MM.1S (cell line): ENCODE measurements around the gene ABL2.

Source experiments
- DNase-seq: peaks from one replicate; pipeline ENCODE4 v3.0.0-alpha.2; 2015
- H2AFZ ChIP-seq: fragments of 300-600 bp; sonication (generic); 2 replicates; pipeline ENCODE4 v1.6.0; 2016; ENCODE audit warnings: antibody characterized with exemption, low read length
- H3F3A ChIP-seq: fragments of 300-600 bp; sonication (generic); 2 replicates; pipeline ENCODE4 v1.6.1; 2016; ENCODE audit warnings: mild to moderate bottlenecking, antibody characterized with exemption, low read length, moderate library complexity, mixed read lengths; ENCODE audit not compliant: insufficient read depth
- H3K27ac ChIP-seq: fragments of 300-600 bp; sonication (generic); 2 replicates; pipeline ENCODE4 v1.5.1; 2016; ENCODE audit warnings: mild to moderate bottlenecking, low read length
- H3K27me3 ChIP-seq: fragments of 300-600 bp; sonication (generic); replicated peaks from 2 replicates; pipeline ENCODE4 v1.6.0; 2016; ENCODE audit warnings: low read length; ENCODE audit not compliant: insufficient read depth
- H3K36me3 ChIP-seq: fragments of 300-600 bp; sonication (generic); replicated peaks from 2 replicates; pipeline ENCODE4 v1.6.1; 2016; ENCODE audit warnings: mild to moderate bottlenecking, low read length, mixed read lengths; ENCODE audit not compliant: insufficient read depth
- H3K4me1 ChIP-seq: fragments of 300-600 bp; sonication (generic); 2 replicates; pipeline ENCODE4 v1.6.1; 2016; ENCODE audit warnings: low read length, mixed read lengths
- H3K4me2 ChIP-seq: fragments of 300-600 bp; sonication (generic); 2 replicates; pipeline ENCODE4 v1.6.0; 2016; ENCODE audit warnings: low read depth, low read length
- H3K4me3 ChIP-seq: fragments of 300-600 bp; sonication (generic); 2 replicates; pipeline ENCODE4 v1.5.1; 2016; ENCODE audit warnings: low read length, mixed read lengths
- H3K79me2 ChIP-seq: fragments of 300-600 bp; sonication (generic); 2 replicates; pipeline ENCODE4 v1.6.1; 2016; ENCODE audit warnings: mixed run types, low read length, mixed read lengths
- H3K9ac ChIP-seq: fragments of 300-600 bp; sonication (generic); 2 replicates; pipeline ENCODE4 v1.6.1; 2016; ENCODE audit warnings: low read length, mixed read lengths
- H3K9me2 ChIP-seq: fragments of 300-600 bp; sonication (generic); replicated peaks from 2 replicates; pipeline ENCODE4 v1.6.1; 2016; ENCODE audit warnings: mild to moderate bottlenecking, low read length, mixed read lengths; ENCODE audit not compliant: insufficient read depth
- H3K9me3 ChIP-seq: fragments of 300-600 bp; sonication (generic); replicated peaks from 2 replicates; pipeline ENCODE4 v1.6.1; 2016; ENCODE audit warnings: mild to moderate bottlenecking, low read length, mixed read lengths; ENCODE audit not compliant: insufficient read depth
- H4K20me1 ChIP-seq: fragments of 300-600 bp; sonication (generic); 2 replicates; pipeline ENCODE4 v1.6.1; 2016; ENCODE audit warnings: mild to moderate bottlenecking, low read length, moderate library complexity, mixed read lengths; ENCODE audit not compliant: insufficient read depth
- EZH2 ChIP-seq: fragments of 300-600 bp; sonication (generic); optimal IDR thresholded peaks from 2 replicates; pipeline ENCODE3; 2017; ENCODE audit warnings: low read depth, mild to moderate bottlenecking, antibody characterized with exemption, low read length, mixed read lengths
- EZH2phosphoT487 ChIP-seq: fragments of 300-600 bp; sonication (generic); IDR thresholded peaks from 2 replicates; pipeline ENCODE4 v1.6.1; 2018; ENCODE audit warnings: antibody characterized with exemption, low read length
- TF ChIP-seq, protein P1 (sequence below): fragments of 300-600 bp; sonication (generic); IDR thresholded peaks from 2 replicates; pipeline ENCODE4 v1.5.1; 2016; ENCODE audit warnings: antibody characterized with exemption, low read length, mixed read lengths

Gene ABL2

DNA sequence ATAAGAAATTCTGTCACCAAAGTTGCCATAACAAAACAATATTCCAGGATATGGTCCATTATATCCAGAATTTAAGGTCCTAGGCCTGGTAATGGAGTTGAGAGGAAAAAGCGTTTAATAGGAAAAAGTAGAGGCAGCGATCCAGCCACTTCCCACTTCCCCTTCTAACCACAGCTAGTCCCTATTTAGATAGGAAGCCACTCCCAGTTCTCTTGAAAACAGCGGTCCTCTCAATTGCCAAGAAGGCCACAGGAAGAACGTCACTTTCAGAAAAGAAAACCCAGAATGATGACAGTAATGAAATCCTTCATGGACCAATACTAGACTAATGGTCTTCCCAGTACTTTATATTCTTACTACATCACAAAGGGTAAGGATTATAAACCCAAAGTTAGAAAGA, 38.6 kb downstream of the ABL2 start:
- H3K4me1 ChIP-seq, result 0 out of 2 replicates have a peak, but pooled peaks cover 6% of the 10 kb centered on the region
- H4K20me1 ChIP-seq, result no peaks in the 10 kb centered on the region; the same call in 1 of the 2 replicates
- H3K9me3 ChIP-seq, result no peaks in the 10 kb centered on the region
- no peaks in the 10 kb centered on the region for H3F3A ChIP-seq
- no peaks in the 10 kb centered on the region for H3K36me3 ChIP-seq
- H2AFZ ChIP-seq, result no peak overlapping the region
- no peak overlapping the region for H3K27ac ChIP-seq
- H3K4me3 ChIP-seq, result no peak overlapping the region
- no peak overlapping the region for H3K9ac ChIP-seq
- peaks cover 59% of the 10 kb centered on the region for H3K79me2 ChIP-seq
- TF ChIP-seq EZH2, result no peak
- no peak for TF ChIP-seq EZH2phosphoT487
- TF ChIP-seq, protein P1, sequence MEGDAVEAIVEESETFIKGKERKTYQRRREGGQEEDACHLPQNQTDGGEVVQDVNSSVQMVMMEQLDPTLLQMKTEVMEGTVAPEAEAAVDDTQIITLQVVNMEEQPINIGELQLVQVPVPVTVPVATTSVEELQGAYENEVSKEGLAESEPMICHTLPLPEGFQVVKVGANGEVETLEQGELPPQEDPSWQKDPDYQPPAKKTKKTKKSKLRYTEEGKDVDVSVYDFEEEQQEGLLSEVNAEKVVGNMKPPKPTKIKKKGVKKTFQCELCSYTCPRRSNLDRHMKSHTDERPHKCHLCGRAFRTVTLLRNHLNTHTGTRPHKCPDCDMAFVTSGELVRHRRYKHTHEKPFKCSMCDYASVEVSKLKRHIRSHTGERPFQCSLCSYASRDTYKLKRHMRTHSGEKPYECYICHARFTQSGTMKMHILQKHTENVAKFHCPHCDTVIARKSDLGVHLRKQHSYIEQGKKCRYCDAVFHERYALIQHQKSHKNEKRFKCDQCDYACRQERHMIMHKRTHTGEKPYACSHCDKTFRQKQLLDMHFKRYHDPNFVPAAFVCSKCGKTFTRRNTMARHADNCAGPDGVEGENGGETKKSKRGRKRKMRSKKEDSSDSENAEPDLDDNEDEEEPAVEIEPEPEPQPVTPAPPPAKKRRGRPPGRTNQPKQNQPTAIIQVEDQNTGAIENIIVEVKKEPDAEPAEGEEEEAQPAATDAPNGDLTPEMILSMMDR, result no peak
- H3K27me3 ChIP-seq, result no peaks in the 10 kb centered on the region
- DNase-seq, result no peak
- no peaks in the 10 kb centered on the region for H3K9me2 ChIP-seq
- H3K4me2 ChIP-seq, result no peak overlapping the region

DNA sequence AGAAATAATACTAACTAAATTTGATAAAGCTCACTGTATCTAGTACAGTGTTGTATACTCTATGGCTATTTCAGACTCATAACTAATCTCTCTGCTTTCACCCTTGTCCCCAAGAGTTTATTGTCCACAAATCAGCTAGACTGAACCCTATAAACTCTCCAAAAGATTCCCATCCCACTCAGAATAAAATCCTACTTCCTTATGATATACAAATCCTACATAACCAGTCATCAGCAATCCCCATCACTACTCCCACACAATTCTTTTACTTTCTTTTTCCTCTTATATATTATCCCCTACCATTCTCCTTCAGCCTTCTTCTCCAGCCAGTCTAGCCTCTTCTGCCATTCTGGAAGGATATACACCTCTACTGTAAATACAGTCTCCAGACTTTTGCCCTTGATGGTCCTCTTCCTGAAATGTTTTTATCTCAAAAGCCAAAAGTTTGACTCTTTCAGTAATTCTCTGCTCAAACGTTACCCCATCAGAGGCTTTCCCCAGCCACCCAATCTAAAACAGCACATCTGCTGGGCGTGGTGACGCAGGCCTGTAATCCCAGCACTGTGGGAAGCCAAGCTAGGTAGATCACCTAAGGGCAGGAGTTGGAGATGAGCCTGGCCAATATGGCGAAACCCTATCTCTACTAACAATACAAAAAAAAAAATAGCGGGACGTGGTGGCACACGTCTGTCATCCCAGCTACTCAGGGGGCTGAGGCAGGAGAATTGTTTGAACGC, 41.6 kb downstream of the ABL2 start:
- Histone ChIP-seq H3K9me2 (no peaks in the 10 kb centered on the region), H3K9me3 (no peaks in the 10 kb centered on the region), H3K4me2 (no peak overlapping the region), H3K27ac (no peak overlapping the region), H3K9ac (no peak overlapping the region), H4K20me1 (no peaks in the 10 kb centered on the region; the same call in 1 of the 2 replicates), H3K4me3 (no peak overlapping the region), H3F3A (no peaks in the 10 kb centered on the region), H3K79me2 (peaks cover 47% of the 10 kb centered on the region), H3K4me1 (0 out of 2 replicates have a peak, but pooled peaks cover 6% of the 10 kb centered on the region), H3K27me3 (no peaks in the 10 kb centered on the region), H2AFZ (no peak overlapping the region), H3K36me3 (no peaks in the 10 kb centered on the region)
- no peak for DNase-seq
- TF ChIP-seq EZH2 (no peak), EZH2phosphoT487 (no peak)
- TF ChIP-seq, protein P1, result no peak

DNA sequence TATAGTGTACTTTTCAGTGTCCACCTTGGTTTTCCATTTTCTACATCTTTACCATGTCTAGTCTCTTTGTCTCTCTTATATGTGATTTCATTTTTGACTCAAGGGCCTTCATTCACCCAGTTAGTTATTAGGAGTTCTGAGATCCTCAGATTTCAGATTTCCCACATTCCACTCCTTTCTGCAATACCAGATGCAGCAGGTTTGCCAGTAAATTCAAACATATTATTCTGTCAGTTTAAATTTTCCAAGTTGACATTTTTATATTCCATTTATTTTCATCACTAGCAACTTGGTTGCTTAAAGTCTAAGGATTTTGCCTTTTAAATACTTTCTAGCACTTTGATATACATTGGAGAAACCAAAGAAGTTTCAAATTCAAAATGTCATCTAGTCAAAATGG, 42.4 kb downstream of the ABL2 start:
- TF ChIP-seq, protein P1, result no peak
- TF ChIP-seq EZH2, result no peak
- no peak for TF ChIP-seq EZH2phosphoT487
- no peak for DNase-seq
- Histone ChIP-seq H4K20me1 (no peaks in the 10 kb centered on the region; the same call in 1 of the 2 replicates), H3K27ac (no peak overlapping the region), H3K79me2 (peaks cover 47% of the 10 kb centered on the region), H3F3A (no peaks in the 10 kb centered on the region), H3K9ac (no peak overlapping the region), H3K36me3 (no peaks in the 10 kb centered on the region), H3K4me1 (0 out of 2 replicates have a peak, but pooled peaks cover 6% of the 10 kb centered on the region), H3K4me2 (no peak overlapping the region), H3K9me3 (no peaks in the 10 kb centered on the region), H3K9me2 (no peaks in the 10 kb centered on the region), H3K4me3 (no peak overlapping the region), H3K27me3 (no peaks in the 10 kb centered on the region), H2AFZ (no peak overlapping the region)
